ENCODE measurements around the gene ZNF532.

ZNF532 gene

GRCh38 chr18:58937887-58938267 lies 73.2 kb downstream of the ZNF532 start:
- no peaks in the 10 kb centered on the region for H3K27me3 ChIP-seq (ENCODE audit: low read depth, low read length)
- TF ChIP-seq CTCF (IDR thresholded peaks at IDR 0.05; ENCODE audit: low read depth, low read length) (no peak), EZH2phosphoT487 (IDR thresholded peaks at IDR 0.05; ENCODE audit: low read depth) (no peak)
- H3K27ac ChIP-seq (ENCODE audit: low read length): peak overlapping the region; percentile 37
- H3K36me3 ChIP-seq (replicated peaks; ENCODE audit: low read depth, low read length): peaks cover 65% of the 10 kb centered on the region
- H4K20me1 ChIP-seq (ENCODE audit: insufficient read depth, low read length): no peaks in the 10 kb centered on the region
- H2AFZ ChIP-seq (ENCODE audit: low read depth, low read length): no peak overlapping the region
- peaks cover 16% of the 10 kb centered on the region; the same call in 1 of the 2 replicates for H3K79me2 ChIP-seq (ENCODE audit: low read length)
- no peak overlapping the region; the same call in 1 of the 2 replicates for H3K9ac ChIP-seq (ENCODE audit: low read length)
- H3K4me1 ChIP-seq (ENCODE audit: low read length): peaks cover 54% of the 10 kb centered on the region
- H3K9me3 ChIP-seq (ENCODE audit: insufficient read depth, low read length): peaks cover 5% of the 10 kb centered on the region
- peak overlapping the region; percentile 48 for H3K4me2 ChIP-seq (ENCODE audit: low read length)
- no peak overlapping the region for H3K4me3 ChIP-seq (ENCODE audit: low read length)

- TF ChIP-seq EZH2phosphoT487 (IDR thresholded peaks at IDR 0.05; ENCODE audit: low read depth) (no peak), CTCF (IDR thresholded peaks at IDR 0.05; ENCODE audit: low read depth, low read length) (no peak)
- Histone ChIP-seq H3K27me3 (ENCODE audit: low read depth, low read length) (no peaks in the 10 kb centered on the region), H3K9ac (ENCODE audit: low read length) (no peak overlapping the region), H3K4me2 (ENCODE audit: low read length) (no peak overlapping the region), H4K20me1 (ENCODE audit: insufficient read depth, low read length) (no peaks in the 10 kb centered on the region), H3K79me2 (ENCODE audit: low read length) (peaks cover 3% of the 10 kb centered on the region; the same call in 1 of the 2 replicates), H3K27ac (ENCODE audit: low read length) (no peak overlapping the region), H2AFZ (ENCODE audit: low read depth, low read length) (no peak overlapping the region), H3K4me3 (ENCODE audit: low read length) (no peak overlapping the region), H3K9me3 (ENCODE audit: insufficient read depth, low read length) (peaks cover 5% of the 10 kb centered on the region), H3K4me1 (ENCODE audit: low read length) (peaks cover 35% of the 10 kb centered on the region), H3K36me3 (replicated peaks; ENCODE audit: low read depth, low read length) (peaks cover 65% of the 10 kb centered on the region)
These were observed 76.9 kb downstream of the ZNF532 start for GRCh38 chr18:58941426-58942099.

GRCh38 chr18:58943896-58944295 lies 79.2 kb downstream of the ZNF532 start:
- Histone ChIP-seq H3K9me3 (ENCODE audit: insufficient read depth, low read length) (peaks cover 5% of the 10 kb centered on the region), H3K4me1 (ENCODE audit: low read length) (peaks cover 26% of the 10 kb centered on the region), H3K9ac (ENCODE audit: low read length) (no peak overlapping the region), H3K36me3 (replicated peaks; ENCODE audit: low read depth, low read length) (peaks cover 64% of the 10 kb centered on the region), H3K79me2 (ENCODE audit: low read length) (no peaks in the 10 kb centered on the region), H3K27me3 (ENCODE audit: low read depth, low read length) (no peaks in the 10 kb centered on the region), H3K4me3 (ENCODE audit: low read length) (no peak overlapping the region), H2AFZ (ENCODE audit: low read depth, low read length) (no peak overlapping the region), H3K4me2 (ENCODE audit: low read length) (no peak overlapping the region), H4K20me1 (ENCODE audit: insufficient read depth, low read length) (no peaks in the 10 kb centered on the region), H3K27ac (ENCODE audit: low read length) (no peak overlapping the region)
- TF ChIP-seq CTCF (IDR thresholded peaks at IDR 0.05; ENCODE audit: low read depth, low read length) (no peak), EZH2phosphoT487 (IDR thresholded peaks at IDR 0.05; ENCODE audit: low read depth) (no peak)

GRCh38 chr18:58947136-58947732 lies 82.6 kb downstream of the ZNF532 start:
- no peaks in the 10 kb centered on the region for H3K27me3 ChIP-seq (ENCODE audit: low read depth, low read length)
- TF ChIP-seq CTCF (IDR thresholded peaks at IDR 0.05; ENCODE audit: low read depth, low read length) (no peak), EZH2phosphoT487 (IDR thresholded peaks at IDR 0.05; ENCODE audit: low read depth) (no peak)
- no peak overlapping the region for H3K4me3 ChIP-seq (ENCODE audit: low read length)
- peak overlapping the region; percentile 19; the same call in 1 of the 2 replicates for H3K4me2 ChIP-seq (ENCODE audit: low read length)
- H3K4me1 ChIP-seq (ENCODE audit: low read length): peaks cover 50% of the 10 kb centered on the region
- H2AFZ ChIP-seq (ENCODE audit: low read depth, low read length): no peak overlapping the region
- peak overlapping the region; percentile 32 for H3K27ac ChIP-seq (ENCODE audit: low read length)
- no peaks in the 10 kb centered on the region for H3K9me3 ChIP-seq (ENCODE audit: insufficient read depth, low read length)
- H3K9ac ChIP-seq (ENCODE audit: low read length): no peak overlapping the region
- H3K79me2 ChIP-seq (ENCODE audit: low read length): no peaks in the 10 kb centered on the region
- no peaks in the 10 kb centered on the region for H4K20me1 ChIP-seq (ENCODE audit: insufficient read depth, low read length)
- H3K36me3 ChIP-seq (replicated peaks; ENCODE audit: low read depth, low read length): peaks cover 63% of the 10 kb centered on the region

Measured in OCI-LY3 (cell line).